Measurements from ENCODE around the gene C19orf85.
"Not testable (repeated sequence)": the region's sequence is repeated elsewhere in the genome, so short reads cannot be mapped to it uniquely, and the experiment has no call there.

The C19orf85 gene

GRCh38 chr19:55500368-55500952, 35.9 kb upstream of the C19orf85 start:
- H3K27ac ChIP-seq = no peak overlapping the region
- no peak for TF ChIP-seq ZFX (IDR thresholded peaks at IDR 0.05; ENCODE audit: borderline replicate concordance)

- TF ChIP-seq CTCF (IDR thresholded peaks at IDR 0.05) (no peak), ZFX (IDR thresholded peaks at IDR 0.05; ENCODE audit: borderline replicate concordance) (no peak)
- H3K27ac ChIP-seq = no peak overlapping the region
Observed at GRCh38 chr19:55498246-55498840, 33.8 kb upstream of the C19orf85 start.

GRCh38 chr19:55497763-55498162, 33.2 kb upstream of the C19orf85 start:
- H3K27ac ChIP-seq = no peak overlapping the region
- TF ChIP-seq ZFX (IDR thresholded peaks at IDR 0.05; ENCODE audit: borderline replicate concordance) (no peak), CTCF (IDR thresholded peaks at IDR 0.05) (no peak)

- not testable (repeated sequence) for H3K27ac ChIP-seq
Observed at GRCh38 chr19:55496820-55497219, 32.3 kb upstream of the C19orf85 start.

- no peak for TF ChIP-seq CTCF (IDR thresholded peaks at IDR 0.05)
- no peak for TF ChIP-seq ZFX (IDR thresholded peaks at IDR 0.05; ENCODE audit: borderline replicate concordance)
- no peak overlapping the region for H3K27ac ChIP-seq
Observed at GRCh38 chr19:55495646-55496349, 31.2 kb upstream of the C19orf85 start.

GRCh38 chr19:55494172-55494761, 29.7 kb upstream of the C19orf85 start:
- TF ChIP-seq ZFX (IDR thresholded peaks at IDR 0.05; ENCODE audit: borderline replicate concordance) = no peak
- no peak for TF ChIP-seq CTCF (IDR thresholded peaks at IDR 0.05)
- no peak overlapping the region for H3K27ac ChIP-seq

- TF ChIP-seq CTCF (IDR thresholded peaks at IDR 0.05) = no peak
- no peak for TF ChIP-seq ZFX (IDR thresholded peaks at IDR 0.05; ENCODE audit: borderline replicate concordance)
- H3K27ac ChIP-seq = no peak overlapping the region
Observed at GRCh38 chr19:55493645-55494171, 29.2 kb upstream of the C19orf85 start.

- TF ChIP-seq CTCF (IDR thresholded peaks at IDR 0.05) (no peak), ZFX (IDR thresholded peaks at IDR 0.05; ENCODE audit: borderline replicate concordance) (no peak)
- no peak overlapping the region for H3K27ac ChIP-seq
Observed at GRCh38 chr19:55493052-55493644, 28.6 kb upstream of the C19orf85 start.
